ENCODE results near the gene CFAP46.

CFAP46 gene

GRCh38 chr10:132879408-132880127 is 62.8 kb downstream of the CFAP46 start:
- no peak for DNase-seq

DNA sequence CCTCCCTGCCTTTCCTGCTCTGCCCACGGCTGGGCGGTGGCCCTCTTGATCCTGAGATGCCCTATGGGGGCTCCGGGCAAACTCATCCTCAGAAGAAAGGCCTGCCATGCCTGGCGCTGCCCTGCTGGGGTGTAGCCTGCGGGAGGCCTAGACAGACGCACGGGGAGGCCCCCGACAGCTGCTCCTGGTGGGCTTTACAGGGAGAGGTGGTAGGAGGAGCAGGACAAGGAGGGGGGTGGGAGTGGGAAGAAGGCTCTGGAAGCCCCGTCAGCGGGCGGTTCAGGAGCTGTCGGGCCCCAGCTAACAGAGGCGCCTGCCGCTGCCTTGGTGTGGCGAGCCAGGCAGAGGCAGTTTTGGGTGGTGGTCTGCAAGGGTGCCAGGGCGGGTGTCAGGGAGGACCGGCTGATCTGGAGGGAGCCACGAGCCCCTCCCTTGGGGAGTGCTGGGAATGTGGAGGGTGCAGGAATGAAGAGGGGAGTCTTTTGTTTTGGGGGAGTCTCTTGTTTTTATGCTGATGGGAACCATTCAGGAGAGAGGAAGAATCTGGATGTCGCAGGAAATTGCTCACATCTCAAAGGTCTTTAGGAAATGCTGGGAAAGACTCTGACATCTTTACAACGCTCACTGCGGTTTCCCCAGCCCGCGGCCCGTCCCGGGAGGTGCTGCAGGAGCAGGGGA is 63.5 kb downstream of the CFAP46 start:
- DNase-seq, result no peak

DNA sequence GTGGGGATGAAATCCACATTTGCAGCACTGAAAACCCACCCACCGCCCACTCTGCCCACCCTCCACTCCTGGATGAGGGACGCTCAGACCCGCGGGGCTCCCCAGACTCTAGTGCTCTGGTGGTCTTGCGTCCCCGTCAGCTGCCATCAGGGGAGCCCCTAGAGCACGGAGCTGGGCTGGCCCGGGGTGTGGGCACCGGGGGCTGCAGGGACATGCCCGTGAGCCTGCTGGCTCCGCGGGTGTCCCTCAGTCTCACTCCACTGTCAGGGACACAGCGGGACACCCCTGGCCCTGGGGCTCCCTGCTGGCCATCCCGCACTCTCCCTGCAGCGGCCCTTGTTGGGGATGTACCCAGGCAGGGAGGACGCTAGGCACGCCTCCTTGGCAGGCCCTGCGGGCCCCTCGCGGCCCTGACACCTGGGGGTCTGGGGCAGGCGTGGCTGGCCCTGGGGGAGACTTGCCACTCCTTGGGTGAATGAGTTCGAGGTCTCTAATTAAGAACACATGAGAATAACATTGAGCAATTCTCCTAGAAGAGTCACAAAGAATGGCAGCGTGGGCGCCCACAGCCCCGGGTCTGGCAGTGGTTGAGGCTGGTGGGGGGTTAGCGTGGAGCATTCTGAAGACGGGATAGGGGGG is 64.2 kb downstream of the CFAP46 start:
- DNase-seq, result no peak

- DNase-seq, result no peak
These were observed 64.9 kb downstream of the CFAP46 start for GRCh38 chr10:132877473-132877872.

- no peak for DNase-seq
These were observed 65.4 kb downstream of the CFAP46 start for GRCh38 chr10:132876993-132877431.

- no peak for DNase-seq
These were observed 66.1 kb downstream of the CFAP46 start for GRCh38 chr10:132876131-132876860.

DNA sequence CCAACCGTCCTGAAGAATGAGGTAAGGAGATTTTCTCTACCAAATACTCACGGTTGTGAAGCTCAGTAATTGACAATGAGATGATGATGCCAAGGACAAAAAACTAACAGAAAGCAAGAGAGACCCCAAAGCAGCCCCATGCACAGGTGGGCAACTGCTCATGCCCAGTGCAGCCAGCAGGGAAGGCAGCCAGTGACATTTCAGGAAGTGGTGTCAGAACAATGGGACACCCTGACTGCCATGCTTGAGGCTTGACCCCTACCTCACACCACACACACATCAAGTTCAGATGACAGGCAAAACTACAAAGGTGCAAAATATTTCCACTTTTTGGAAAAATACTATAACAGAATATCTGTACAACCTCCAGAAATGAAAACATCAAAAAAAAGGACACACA is 66.9 kb downstream of the CFAP46 start:
- DNase-seq, result no peak

GRCh38 chr10:132873395-132873794 is 69.0 kb downstream of the CFAP46 start:
- DNase-seq, result no peak

DNA sequence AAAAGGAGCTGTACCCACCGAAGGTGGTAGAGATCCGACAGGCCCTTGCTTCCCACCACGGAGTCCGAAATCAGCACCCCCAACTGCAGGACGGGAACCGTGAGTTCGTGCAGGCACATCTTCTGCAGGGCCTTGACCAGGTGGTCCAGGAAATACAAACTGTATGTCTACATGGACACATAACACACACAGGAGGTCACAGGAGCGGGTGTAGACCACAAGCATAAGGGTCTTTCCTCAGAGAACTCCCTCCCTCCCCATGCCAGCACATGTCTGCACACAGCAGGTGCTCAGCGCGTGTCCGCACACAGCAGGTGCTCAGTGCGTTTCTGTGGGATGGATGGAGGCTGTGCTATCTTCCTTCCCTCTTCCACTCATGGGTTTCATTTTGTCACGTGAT is 69.7 kb downstream of the CFAP46 start:
- DNase-seq, result no peak

DNA sequence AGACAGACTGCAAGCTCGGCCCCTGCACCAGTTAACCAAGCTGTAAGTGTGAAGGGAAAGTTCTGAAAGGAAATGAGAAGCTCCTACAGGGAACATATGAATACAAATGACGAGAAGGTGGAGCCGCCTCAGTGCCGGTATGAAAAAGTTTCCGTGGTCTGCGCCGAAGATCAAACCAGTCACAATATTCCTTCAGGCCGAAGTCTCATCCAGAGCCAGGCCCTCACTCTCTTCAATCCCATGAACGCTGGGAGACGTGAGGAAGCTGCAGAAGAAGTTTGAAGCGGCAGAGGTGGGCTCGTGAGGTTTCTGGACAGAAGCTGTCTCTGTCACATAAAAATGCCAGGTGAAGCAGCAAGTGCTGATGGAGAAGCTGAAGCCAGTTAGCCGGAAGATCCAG is 71.9 kb downstream of the CFAP46 start:
- no peak for DNase-seq

- DNase-seq, result no peak
These were observed 72.7 kb downstream of the CFAP46 start for GRCh38 chr10:132869621-132870020.

DNA sequence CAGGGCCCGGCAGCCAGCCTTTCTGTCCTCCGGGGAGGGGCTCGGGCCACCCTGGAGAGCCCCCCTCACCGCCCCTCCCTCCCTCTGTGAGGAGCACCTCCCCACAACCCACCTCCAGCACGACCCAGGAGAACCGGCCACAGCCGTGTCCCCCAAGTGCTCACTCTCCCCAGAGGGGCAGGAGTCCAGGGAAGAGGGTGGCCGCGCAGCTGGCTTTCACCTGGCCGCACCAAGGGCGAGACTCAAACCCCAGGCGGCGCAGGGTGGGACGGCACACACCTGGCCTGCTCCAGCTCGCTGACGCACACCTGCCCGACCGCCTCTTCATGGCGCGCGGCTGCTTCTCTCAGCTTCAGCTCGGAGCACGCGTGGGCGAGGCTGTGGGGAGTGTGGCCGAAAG is 73.4 kb downstream of the CFAP46 start:
- no peak for DNase-seq

- no peak for DNase-seq
These were observed 74.3 kb downstream of the CFAP46 start for GRCh38 chr10:132867801-132868644.

DNA sequence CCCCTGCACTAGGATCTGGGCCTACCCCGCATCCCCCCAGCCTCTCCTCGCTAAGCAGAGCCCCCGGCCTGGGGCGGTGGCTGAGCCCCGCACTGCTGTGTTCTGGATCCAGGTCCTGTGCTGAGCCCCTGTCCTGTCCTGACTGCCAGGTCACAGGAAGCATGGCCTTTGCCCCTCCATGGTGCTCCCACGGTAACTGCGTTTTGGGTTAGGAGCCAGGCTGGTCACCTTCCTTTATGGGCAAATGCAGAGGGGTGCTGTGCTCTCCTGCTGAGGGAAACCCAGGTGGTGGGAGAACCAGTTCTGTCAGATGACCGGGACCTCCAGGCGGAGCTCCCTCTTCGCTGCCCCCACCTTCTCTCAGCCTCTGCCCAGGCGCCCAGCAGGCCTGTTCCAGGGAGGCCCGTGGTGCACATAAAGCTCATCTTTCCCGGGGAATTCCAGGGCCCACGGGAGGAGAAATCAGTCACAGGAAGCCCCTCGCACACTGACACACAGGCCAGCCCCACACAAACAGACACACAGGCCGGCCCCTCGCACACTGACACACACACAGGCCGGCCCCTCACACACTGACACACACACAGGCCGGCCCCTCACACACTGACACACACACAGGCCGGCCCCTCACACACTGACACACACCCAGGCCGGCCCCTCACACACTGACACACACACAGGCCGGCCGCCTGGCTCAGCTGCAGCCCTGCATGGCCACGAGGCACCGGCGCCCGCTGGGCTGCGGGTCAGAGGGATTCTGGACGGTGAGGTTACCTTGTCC is 75.6 kb downstream of the CFAP46 start:
- DNase-seq, result no peak

GRCh38 chr10:132865851-132866600 is 76.3 kb downstream of the CFAP46 start:
- DNase-seq, result no peak

DNA sequence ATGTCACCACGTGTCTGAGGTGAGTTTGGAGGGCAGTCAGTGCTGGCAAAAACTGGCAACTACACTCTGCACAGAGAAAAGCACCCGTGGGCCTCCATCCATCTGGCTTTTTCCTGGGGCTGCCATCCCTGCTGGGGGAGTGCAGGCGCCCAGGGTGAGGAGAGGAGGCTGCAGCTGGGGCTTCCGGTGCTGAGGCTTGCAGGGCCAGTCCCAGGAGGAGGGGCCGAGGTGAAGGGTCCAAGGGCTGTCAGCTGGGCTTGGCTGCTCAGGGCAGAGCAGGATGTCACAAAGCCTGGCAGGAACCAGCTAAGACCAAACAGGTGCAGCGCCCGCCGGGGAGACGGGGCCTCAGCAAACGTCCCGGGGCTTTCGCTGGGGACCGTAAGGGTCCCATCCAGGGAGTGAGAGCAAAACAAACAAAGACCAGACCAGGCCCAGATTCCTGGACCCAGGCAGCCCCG is 77.2 kb downstream of the CFAP46 start:
- no peak for DNase-seq

- DNase-seq, result no peak
These were observed 79.6 kb downstream of the CFAP46 start for GRCh38 chr10:132862485-132863420.

DNA sequence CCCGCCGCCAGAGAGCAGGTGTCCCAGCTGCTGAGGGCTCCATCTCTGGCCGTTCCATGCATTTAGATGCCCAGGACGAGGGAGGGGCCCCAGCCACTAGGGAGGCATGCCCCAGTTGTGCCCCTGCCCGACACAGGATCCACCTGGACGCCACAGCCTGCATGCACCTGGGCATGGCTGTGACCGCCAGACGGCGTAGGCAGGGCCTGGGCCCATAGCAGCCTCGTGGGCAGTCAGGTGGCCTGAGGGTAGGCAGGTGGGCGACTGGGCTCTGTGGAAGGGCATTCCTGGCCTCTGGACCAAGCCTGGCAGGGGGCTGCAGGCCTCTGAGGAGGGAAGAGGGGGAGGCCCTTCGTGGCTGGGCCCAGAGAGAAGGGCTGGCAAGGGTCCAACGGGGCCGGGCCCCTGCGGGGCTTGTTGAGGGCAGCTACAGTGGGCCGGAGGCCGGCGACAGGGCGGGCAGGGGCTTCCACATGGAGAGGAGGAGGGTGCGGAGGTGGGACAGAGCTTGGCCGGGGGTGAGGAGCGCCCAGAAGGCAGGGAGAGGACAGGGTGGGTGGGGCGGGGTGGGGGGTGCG is 80.4 kb downstream of the CFAP46 start:
- no peak for DNase-seq

DNA sequence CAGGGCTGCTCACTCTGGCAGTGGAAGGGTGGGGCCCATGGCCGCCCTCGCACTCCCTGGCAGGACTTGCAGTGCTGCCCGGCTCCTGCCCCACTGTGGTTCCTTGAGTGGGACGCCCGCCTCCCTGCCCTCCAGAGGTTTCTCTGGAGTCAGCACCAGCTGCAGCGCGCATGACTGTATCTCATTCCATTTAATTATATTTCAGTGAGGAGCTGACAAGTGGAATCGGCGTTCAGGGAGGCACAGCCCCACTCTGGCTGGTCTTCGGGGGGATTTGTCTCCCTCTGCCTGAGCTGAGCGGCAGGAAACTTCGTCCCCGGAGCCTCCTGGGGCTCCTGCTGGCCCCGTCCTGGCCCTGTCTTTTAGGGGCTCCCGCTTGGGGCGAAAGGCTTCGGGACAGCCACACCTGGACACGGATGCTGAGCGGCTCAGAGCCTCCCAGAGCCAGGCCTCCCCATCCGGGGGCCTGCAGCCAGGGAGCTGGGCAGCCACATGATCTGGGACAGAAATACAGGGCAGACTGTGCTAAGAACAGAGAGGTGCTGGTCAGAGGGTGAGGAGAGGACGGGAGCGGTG is 81.2 kb downstream of the CFAP46 start:
- no peak for DNase-seq
